DMS114 treated with DMSO at 0.1 percent for 48 hours (cell line): Measurements from ENCODE around the gene SSTR3.
"Not testable (repeated sequence)": the region's sequence is repeated elsewhere in the genome, so short reads cannot be mapped to it uniquely, and the experiment has no call there.

ENCODE experiments used
- DNase-seq: peaks from one replicate; lab custom pipeline; 2025; ENCODE audit not compliant: unreplicated experiment; lab: John Stamatoyannopoulos, UW

SSTR3 gene

DNA sequence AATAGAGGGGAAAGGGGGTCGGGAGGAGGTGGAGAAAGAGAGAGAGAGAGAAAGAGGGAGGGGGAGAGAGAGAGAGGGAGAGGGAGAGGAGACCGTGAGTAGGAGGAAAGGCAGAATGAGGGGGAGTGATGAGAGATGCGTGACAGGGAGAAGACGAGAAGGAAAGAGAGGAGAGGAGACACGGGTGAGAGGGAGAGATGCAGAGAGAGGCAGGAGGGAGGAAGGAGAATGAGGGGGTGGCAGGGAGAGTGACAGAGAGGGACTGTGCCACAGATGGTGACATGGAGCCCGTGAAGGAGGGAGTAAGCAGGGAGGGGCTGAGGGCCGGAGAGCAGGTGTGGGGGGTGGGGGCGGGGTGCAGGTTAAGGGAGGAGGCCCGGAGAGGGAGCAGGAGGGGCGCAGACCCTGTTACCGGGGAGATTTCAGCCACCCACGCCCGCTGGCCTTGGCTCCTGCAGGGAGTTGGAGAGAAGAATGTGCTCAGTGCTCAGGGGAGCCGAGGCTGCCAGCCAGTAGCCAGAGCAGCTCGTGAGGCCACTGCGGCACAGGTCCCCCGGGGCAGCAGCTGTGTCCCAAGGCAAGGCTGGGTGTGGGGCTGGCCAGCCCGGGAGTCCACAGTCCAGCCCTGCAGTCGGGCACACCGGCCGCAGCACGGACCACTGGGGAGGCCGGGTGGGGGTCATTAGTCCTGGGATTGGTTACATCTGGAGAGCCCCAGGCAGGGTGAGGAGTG lies at the start of gene SSTR3:
Gene SSTR3, minus strand, starts transcription at position 304 of the 733 bp plus-strand sequence. CDS start 4,674 bp downstream, outside the sequence.
- DNase-seq: no peak

DNA sequence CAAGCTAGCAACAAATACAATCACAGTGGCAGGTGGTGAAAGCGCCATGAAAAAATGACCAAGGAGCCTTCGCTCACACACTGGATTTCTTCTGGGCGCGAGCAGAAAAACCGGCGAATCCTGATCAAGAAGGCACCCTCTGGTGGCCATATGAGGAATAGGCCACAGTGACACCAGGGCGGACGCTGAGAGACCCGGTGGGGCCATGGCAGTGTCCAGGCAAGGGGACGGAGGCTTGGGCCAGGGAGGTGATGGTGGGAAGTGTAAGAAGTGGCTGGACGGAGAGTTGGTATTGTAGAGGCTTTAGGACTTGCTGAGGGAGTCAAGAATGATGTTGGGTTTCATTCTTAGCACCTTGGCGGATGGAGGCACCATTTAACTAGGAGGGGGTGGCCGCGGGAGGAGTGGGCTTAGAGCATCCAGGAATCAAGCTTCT lies 48.6 kb upstream of the SSTR3 start:
- DNase-seq: peak; percentile 19

DNA sequence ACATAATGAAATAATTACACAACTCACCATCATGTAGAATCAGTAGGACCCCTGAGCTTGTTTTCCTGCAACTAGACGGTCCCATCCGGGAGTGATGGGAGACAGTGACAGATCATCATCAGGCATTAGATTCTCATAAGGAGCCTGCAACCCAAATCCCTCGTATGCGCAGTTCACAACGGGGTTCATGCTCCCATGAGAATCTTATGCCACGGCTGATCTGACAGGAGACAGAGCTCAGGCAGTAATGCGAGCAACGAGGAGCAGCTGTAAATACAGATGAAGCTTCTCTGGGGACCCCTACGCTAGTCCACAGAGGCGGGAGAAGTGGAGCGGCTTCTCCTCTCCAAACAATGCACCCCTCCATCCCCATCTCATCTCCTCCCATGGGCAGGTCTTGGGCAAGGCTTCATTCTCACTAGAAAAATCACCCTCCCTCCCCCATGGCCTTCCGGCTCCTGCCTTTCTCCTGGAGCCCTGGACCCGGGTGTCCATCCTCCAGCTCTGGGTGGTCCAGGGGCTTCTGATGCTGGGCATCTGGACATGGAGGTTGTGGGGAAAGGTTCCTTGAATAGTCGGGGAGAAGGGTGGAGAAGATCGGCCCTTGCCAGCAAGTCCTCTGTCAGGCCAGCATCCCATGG lies 48.0 kb upstream of the SSTR3 start:
- DNase-seq: no peak

DNA sequence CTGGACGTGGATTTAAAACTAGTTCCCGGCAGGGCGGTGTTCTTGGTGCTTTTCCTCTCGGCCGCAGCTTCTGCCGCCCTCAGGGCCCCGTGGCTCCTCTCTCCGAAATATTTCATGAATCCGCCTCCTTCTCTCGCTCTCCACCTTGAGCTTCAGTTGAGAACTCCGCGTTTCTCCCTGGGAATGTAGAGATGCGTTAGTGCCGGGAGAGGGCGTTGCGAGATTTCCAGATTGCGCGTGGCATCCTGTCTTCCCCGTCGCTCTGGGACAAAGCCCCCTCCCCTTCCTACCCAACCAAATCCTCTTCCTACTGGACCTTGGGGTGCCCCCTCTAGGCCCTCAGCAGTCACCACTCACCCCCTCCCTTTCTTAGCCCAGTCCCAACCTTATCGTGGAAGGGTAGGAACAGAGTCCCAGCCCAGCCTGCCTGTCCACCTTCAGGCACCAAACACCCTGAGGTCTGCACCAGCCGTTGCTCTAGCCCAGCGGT lies 47.3 kb upstream of the SSTR3 start:
- DNase-seq: no peak

DNA sequence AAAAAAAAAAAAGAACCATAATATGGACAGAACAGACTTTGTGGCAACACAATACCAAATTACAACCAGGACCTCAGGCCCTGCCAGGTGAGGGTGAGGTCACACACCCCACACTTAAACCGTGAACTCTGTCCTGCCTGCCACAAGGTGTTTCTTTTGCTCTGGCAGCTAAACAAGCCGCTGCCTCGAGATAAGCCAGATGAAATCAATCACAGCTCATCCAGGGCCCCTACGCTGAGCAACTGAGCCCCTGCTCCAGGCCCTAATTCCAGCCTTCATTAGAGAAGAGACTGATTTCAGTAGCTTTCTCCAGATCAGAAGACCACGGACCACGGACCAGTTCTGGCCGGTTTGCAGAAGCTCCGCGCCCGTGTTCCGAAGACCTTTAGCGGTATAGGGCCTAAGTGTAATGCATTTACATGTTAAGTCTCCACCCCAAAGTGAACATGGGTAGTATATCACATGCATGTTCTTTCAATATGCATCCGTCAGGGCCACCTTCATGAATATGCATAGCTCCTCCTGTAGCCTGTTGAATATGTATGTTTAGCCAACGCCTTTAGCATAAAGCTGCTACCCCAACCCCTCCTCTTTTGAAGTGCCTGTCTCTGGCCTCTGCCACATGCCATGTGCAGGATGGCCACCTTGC lies 46.6 kb upstream of the SSTR3 start:
- no peak for DNase-seq

DNA sequence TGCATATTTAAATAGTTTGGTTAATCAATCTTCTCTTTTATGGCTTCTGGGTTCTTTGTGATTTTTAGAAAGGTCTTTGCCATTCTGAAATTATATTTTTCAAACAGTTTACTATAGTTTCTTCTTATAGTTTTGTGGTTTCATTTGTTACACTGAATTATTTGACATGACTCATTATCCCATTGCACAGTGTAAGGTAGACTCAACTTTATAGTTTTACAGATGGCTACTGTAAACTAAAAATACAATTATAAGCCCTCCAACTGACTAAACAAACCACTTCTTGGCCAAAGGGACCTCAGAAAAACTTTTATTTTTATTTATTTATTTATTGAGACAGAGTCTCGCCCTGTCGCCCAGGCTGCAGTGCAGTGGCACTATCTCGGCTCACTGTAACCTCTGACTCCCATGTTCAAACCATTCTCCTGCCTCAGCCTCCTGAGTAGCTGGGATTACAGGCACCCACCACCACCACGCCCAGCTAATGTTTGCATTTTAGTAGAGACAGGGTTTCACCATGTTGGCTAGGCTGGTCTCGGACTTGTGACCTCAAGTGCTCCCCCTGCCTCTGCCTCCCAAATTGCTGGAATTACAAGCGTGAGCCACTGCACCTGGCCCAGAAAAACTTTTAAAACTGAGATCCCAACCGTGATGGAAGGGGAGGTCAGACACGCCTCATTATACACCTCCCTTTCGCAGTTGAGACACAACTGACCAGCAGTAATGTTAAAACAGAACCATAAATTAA lies 45.9 kb upstream of the SSTR3 start:
- DNase-seq: no peak

DNA sequence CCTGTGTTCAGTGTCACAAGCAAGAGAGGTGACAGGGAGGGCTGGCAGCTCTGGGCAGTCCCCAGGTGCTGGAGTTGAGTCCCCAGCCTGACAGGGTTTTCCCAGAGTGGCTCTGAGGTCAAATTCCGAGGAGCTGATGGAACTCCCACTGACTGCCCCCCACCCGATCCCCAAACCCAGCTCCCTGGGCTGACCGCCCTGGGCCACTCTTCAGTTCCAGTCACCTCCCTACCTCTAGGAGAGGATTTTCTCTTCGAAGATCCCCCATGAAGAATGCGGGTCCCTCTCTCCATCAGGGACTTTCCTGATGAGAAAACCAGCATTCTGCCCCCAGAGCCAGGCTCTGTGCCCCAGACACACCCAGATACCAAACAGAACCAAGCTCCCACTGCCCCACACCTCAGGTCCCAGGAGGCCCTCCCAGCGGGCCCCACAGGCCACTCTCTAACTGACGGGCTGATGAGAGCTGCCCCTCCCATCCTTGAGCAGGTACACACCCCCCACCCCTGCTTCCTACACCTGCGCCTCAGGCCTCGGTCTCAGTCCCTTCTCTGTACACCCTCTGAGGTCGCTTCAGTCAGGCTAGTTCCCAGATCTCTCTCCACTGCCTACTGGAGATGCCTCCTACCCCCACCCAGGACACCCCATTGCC lies 43.9 kb upstream of the SSTR3 start:
- DNase-seq: no peak

DNA sequence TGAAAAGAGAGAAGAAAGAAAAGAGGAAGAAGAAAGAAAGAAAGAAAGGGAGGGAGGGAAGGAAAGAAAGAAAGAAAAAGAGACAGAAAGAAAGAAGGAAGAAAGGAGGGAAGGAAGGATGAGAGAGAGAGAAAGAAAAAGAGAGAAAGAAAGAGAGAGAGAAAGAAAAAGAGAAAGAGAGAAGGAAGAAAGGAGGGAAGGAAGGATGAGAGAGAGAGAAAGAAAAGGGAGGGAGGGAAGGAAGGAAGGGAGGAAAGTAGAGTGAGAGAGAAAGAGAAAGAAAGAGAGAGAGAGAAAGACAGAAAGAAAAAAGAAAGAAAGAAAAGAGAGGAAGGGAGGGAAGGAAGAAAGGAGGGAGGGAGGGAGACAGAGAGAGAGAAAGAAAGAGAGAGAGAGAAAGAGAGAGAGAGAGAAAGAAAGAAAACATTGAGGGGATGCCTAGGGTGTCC lies 43.3 kb upstream of the SSTR3 start:
- DNase-seq: no peak

DNA sequence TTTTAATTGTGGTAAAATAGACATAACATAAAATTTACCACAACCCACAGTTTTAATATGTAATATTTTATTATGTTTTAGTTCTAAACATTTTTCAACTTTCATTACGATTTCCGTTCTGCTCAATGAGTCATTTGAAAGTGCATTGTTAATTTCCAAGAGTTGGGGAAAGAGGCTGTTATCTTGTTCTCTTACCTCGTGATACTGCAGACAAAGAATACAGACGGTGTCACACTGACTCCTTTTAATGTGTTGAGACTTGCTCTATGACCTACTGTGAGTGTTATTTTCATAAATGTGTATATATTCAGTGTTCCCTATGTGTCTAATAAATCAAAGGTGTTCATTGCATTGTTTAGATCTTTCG lies 42.6 kb upstream of the SSTR3 start:
- DNase-seq: no peak

DNA sequence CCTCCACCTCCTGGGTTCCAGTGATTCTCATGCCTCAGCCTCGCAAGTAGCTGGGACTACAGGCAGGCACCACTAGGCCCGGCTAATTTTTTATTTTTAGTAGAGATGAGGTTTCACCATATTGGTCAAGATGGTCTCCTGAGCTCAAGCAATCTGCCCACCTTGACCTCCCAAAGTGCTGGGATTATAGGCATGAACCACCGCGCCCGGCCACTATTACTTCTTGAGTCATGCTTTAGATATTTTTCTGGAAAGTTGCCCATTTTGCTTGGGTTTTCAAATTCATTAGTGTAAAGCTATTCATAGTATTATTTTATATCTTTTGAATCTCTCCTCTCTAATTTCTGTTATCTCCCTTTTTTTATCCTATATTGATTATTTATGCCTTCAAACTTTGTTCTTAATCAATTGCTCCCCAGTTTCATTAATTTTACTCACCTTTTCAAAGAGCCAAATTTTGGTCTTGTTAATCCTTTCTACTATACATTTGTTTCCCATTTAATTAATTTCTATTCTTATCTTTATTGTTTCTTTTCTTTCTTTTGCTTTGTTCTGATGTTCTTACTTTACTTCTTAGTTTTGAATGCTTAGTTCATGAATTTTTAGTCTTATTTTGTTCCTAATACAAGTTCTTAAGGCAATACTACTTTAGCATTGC lies 42.1 kb upstream of the SSTR3 start:
- DNase-seq: no peak

DNA sequence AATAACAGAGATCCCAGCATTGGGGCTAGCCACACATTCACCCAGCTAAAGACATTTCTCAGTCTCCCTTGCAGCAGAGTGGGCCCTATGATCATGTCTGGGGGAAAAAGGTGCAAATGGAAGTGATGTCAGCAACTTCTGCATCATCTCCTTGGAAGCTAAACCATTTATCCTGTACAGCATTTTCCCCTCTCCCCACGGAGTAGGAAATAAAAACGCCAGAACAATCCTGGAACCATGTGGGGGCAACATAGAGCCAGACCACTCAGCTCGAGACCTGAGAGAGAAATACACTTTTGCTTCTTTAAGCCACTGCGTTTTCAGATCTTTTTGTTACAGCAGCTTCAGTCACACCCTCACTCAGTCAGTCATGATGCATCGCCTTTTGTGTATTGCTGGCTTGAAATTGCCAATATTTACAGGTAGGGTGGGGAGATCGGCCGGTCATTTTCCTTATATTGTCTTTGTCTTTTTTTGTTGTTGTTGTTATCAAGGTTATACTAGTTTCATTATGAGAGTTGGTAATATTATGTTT lies 40.9 kb upstream of the SSTR3 start:
- DNase-seq: no peak

DNA sequence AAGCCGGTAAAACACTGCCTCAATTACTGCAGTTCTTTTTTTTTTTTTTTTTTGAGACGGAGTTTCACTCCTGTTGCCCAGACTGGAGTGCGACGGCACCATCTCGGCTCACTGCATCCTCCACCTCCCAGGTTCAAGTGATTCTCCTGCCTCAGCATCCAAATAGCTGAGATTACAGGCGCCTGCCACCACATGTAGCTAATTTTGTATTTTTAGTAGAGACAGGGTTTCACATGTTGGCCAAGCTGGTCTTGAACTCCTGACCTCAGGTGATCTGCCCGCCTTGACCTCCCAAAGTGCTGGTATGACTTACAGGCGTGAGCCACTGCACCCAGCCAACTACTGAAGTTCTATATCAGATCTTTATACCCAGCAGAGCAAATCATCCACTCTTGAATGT lies 39.6 kb upstream of the SSTR3 start:
- DNase-seq: not testable (repeated sequence)

DNA sequence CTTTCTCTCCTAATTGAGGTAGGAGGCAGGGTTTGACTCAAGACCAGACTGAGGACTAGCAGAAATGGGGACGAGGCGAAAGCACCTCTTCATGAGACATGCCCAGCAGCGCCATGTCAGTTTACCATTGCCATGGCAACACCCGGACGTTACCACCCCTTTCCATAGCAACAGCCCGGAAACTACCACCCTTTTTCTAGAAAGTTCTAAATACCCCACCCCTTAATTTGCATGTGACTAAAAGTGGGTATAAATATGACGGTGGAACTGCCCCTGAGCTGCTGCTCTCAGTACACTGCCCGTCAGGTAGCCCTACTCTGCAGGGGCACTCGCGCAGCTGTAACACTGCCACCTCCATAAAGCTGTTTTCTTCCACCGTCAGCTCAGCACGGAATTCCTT lies 37.7 kb upstream of the SSTR3 start:
- no peak for DNase-seq

DNA sequence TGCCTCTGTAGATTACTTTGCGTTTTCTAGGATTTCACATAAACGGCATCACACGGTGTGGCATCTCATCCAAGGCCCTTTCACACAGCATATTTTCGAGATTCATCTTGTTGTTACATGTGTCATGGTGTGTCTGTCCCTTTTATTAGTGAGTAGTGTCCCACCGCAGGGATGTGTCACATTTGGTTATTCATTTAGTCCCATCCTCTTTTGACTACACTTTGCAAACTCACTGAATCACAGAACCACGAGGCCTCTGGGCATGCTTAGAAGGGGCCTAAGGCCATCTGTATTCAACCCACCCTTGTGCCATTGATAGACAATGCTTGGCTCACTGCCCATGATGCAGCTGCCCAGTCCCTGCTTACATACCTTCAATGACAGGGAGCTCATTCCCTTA lies 36.0 kb upstream of the SSTR3 start:
- DNase-seq: no peak

DNA sequence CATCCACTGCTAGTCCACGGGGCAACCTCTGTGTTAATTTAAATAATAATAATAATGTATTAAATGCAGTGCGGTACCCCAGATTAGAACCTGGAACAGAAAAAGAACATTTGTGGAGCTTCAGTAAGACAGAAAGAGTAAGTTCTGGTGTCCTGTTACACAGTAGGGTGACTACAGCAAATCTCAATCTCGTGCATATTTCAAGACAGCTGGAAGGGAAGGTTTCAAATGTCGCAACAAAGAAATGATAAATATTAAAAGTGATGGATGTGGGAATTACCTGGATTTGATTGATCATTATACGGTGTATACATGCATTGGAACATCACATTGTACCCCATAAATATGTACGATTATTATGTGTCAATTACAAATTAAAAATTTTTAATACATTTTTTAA lies 33.5 kb upstream of the SSTR3 start:
- DNase-seq: no peak

DNA sequence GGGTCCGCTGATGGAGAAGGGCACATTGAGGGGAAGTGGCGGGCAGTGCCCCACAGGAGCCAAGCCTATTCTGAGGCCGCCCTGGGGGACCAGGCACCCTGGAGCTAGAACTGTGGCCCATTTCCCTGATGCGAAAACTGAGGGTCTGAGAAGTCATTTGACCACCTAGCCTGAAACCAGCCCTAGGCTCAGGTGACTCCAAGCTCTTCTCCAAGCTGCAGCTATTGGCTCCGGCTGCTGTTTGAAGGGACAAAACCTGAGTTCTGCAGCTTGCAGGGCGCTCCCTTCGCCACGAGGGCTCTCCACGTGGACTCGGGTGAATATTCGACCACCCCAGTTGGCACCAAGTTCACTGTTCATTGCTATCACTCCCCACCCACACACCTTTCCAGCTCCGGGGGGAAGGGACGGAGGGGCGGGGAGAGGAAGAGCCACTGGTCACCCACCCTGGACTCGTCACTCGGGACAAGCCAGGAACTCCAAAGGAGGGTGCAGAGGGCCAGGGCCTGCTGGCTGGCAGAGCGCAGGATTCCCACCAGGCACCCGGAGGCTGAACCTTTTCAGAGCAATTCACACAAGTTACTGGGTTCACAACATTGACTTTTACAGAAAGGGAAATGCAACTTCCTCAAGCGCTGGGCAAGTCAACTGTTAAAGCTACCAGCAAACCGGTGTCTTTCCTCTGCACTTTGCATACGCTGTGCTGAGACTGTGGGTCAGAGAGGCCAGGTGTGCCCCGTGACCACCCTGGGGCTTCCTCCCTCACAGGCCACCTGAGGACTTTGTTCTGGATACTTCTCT lies 32.8 kb upstream of the SSTR3 start:
- DNase-seq: no peak

DNA sequence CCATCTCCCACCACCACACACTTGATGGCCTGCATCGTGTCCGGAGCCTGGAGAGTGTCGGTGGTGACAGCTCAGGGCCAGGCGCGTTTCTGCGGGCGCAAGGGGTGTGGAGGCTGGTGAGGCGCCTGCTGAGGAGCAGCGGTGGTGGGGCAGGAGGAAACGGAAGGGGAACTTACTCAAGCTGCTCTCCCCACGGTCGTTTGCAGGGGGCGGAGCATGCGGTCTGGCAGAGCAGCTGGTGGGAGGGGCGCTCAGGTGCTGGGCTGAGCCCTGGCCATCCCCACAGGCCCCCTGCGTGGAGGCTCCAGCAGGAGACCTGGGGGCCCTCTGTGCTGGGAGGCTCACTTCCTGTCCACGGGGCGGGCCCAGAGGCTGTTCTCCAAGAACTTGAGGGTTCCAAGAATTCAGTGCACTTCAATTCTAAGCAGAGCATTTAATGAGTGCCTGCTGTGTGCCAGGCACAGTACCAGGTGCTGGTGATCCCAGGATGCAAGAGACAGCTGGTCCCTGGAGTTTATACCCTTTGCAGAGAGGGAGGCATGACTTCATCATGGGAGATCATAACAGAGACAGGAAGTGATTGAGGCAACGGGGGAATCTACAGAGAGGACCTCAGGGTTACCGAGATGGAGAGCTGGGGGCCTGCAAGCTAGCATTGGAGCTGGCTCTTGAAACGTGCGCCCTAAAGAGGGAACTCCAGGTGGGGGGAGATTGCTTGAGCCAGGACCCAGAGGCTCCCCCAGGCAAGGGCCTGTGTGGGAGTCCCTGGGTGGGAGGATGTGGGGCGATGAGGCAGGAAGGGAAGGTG lies 32.0 kb upstream of the SSTR3 start, which contains the start of gene RAC2:
Gene RAC2, minus strand, starts transcription at position 156 of the 808 bp plus-strand sequence. Its CDS starts 121 bp downstream, at position 35.
- DNase-seq: no peak

DNA sequence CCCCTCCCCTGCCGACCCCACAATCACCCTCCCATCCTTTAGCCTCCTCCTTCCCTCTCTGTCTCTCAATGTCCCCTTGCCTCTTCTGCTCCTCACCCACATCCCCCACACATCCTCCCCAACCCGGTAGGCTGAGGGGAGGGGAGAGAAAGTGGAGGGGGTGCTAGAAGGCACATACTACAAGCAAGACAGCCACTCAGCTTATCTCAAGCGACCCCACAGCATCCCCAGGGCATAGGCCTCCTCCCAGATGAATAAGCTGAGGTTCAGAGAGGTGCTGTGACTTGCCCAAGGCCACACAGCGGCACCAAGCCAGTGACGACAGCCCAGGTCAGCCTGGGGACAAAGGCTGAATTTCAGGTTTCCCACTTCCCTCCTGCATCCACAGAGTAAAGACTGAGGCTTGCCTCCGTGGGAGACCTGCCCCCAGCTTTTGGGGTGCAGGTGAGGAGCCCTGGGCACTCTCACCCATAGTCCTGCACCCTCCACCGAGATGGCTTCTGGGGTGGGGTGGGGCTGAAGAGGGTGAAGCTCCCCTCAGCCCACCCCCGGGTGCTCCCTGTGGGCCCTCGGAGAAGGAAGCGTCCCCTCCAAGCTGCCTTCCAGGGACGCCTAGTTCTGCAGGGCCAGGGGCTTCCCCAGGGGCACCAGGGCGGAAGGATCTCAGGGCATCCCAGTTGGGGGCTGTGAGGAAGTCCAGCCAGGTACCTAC lies 31.3 kb upstream of the SSTR3 start:
- DNase-seq: no peak
